H1 (cell line): ENCODE measurements around the gene CABP4.

Experiments
- CHD2 ChIP-seq: IDR thresholded peaks from 2 replicates; pipeline ENCODE4 v1.6.1; 2012; ENCODE audit warnings: low read length, improper control_type of control experiment
- CTCF ChIP-seq, 3 experiments: IDR thresholded peaks; 1 replicate in 2 of 3; 2 replicates in 1 of 3; pipeline versions ENCODE4 v1.5.1 to v1.6.1; 2011; ENCODE audit warnings: low read length in 3 of 3, mild to moderate bottlenecking in 3 of 3, inconsistent platforms in 2 of 3, low read depth in 1 of 3, moderate library complexity in 1 of 3; ENCODE audit not compliant: insufficient read depth in 1 of 3; ENCODE audit errors: control extremely low read depth in 1 of 3
- EZH2 ChIP-seq: fragments of 200-600 bp; sonication (generic); IDR thresholded peaks from 2 replicates; pipeline ENCODE4 v1.7.1; 2012; ENCODE audit warnings: low read depth, mild to moderate bottlenecking, moderate library complexity, low read length, inconsistent platforms; ENCODE audit not compliant: severe bottlenecking
- GTF2F1 ChIP-seq: IDR thresholded peaks from 2 replicates; pipeline ENCODE4 v1.6.1; 2012; ENCODE audit warnings: low read depth, low read length, improper control_type of control experiment, borderline replicate concordance
- HDAC2 ChIP-seq, 2 experiments: fragments of 300-600 bp in 1 of 2; sonication (generic) in 1 of 2; IDR thresholded peaks; 2 replicates each; pipeline ENCODE4 v1.6.1; 2011 to 2012; ENCODE audit warnings: low read depth in 2 of 2, low read length in 2 of 2, mild to moderate bottlenecking in 2 of 2, moderate library complexity in 2 of 2, borderline replicate concordance in 1 of 2, inconsistent platforms in 1 of 2
- MAFK ChIP-seq: IDR thresholded peaks from 2 replicates; pipeline ENCODE4 v1.6.1; 2012; ENCODE audit warnings: low read depth, mild to moderate bottlenecking, improper control_type of control experiment, low read length
- POLR2A ChIP-seq, 2 experiments: IDR thresholded peaks; 1 replicate in 1 of 2; 2 replicates in 1 of 2; pipeline ENCODE4 v1.6.1; 2011; ENCODE audit warnings: low read depth in 2 of 2, low read length in 2 of 2, mild to moderate bottlenecking in 2 of 2; ENCODE audit errors: control extremely low read depth in 1 of 2
- POLR2AphosphoS5 ChIP-seq: IDR thresholded peaks from 2 replicates; pipeline ENCODE4 v1.6.1; 2011; ENCODE audit warnings: low read depth, low read length
- SRF ChIP-seq: IDR thresholded peaks from 2 replicates; pipeline ENCODE4 v1.6.1; 2011; ENCODE audit warnings: mild to moderate bottlenecking, low read depth, low read length, moderate library complexity
- TAF1 ChIP-seq: IDR thresholded peaks from 2 replicates; pipeline ENCODE4 v1.6.1; 2011; ENCODE audit warnings: mild to moderate bottlenecking, low read depth, low read length
- TEAD4 ChIP-seq: IDR thresholded peaks from 2 replicates; pipeline ENCODE4 v1.6.1; 2012; ENCODE audit warnings: low read depth, low read length, inconsistent platforms, mixed read lengths
- ZNF274 ChIP-seq: IDR thresholded peaks from 2 replicates; pipeline ENCODE4 v1.7.0; 2012; ENCODE audit warnings: low read length, borderline replicate concordance; ENCODE audit errors: extremely low read depth

- TF ChIP-seq CTCF (IDR thresholded peaks at IDR 0.05; ENCODE audit: control extremely low read depth in 1 of 3, insufficient read depth in 1 of 3, low read depth in 1 of 3, low read length in 3 of 3) (no peak), CHD2 (no peak), TEAD4 (no peak), MAFK (no peak), HDAC2 (IDR thresholded peaks at IDR 0.05; ENCODE audit: borderline replicate concordance in 1 of 2, low read depth in 2 of 2, low read length in 2 of 2) (peak in 1 of 2 experiments; percentile 74; a peak in 1 of 4 replicates), EZH2 (no peak), TAF1 (0 out of 2 replicates have a peak, but pooled peaks have one; percentile 13), SRF (no peak), POLR2AphosphoS5 (no peak), POLR2A (IDR thresholded peaks at IDR 0.05; ENCODE audit: control extremely low read depth in 1 of 2, low read depth in 2 of 2, low read length in 2 of 2) (no peak), ZNF274 (no peak), GTF2F1 (no peak)
Measured at GRCh38 chr11:67504005-67504949, 49.1 kb downstream of the CABP4 start.
